Colonic mucosa (tissue), 4 donors: Measurements from ENCODE around the gene GPHN. TPM values are rescaled to one million over a fixed set of nuclear protein-coding genes. Genes with fewer than 3 reads are reported as not detected.

ENCODE experiments used
- DNase-seq: peaks from one replicate; pipeline ENCODE4 v3.0.0-alpha.2; 2020
- H3K27ac ChIP-seq: fragments of 200-600 bp; one replicate; pipeline ENCODE4 v1.8.0; 2021
- H3K27me3 ChIP-seq: fragments of 200-600 bp; one replicate; pipeline ENCODE4 v1.8.0; 2021
- H3K36me3 ChIP-seq: fragments of 200-600 bp; one replicate; pipeline ENCODE4 v1.8.0; 2021
- H3K4me1 ChIP-seq: fragments of 200-600 bp; one replicate; pipeline ENCODE4 v1.8.0; 2021; ENCODE audit warnings: mild to moderate bottlenecking
- H3K4me3 ChIP-seq: fragments of 200-600 bp; one replicate; pipeline ENCODE4 v1.8.0; 2021
- H3K9ac ChIP-seq, 2 donors: one replicate each; pipeline ENCODE4 v1.7.0; 2013; ENCODE audit warnings: control low read depth in 2 of 2, low read depth in 2 of 2, low read length in 2 of 2
- H3K9me3 ChIP-seq: fragments of 200-600 bp; one replicate; pipeline ENCODE4 v1.8.0; 2021
- CTCF ChIP-seq: fragments of 200-600 bp; IDR thresholded peaks from one replicate; pipeline ENCODE4 v1.8.0; 2022; ENCODE audit warnings: antibody characterized with exemption, mild to moderate bottlenecking
- intact Hi-C: fragments of 100-400 bp; cut with DNase I; formaldehyde crosslinking; loops from one replicate; pipeline ENCODE4 v1.14.1; 2022
- total RNA-seq, 2 donors: library from RNA; stranded (reverse); fragmentation: NEBNext Ultra II Directional in 1 of 2; extraction: Animal tissue kit (Norgen Biotek cat#: 25700) in 1 of 2; gene quantifications; one replicate each; pipeline ENCODE4 v1.2.1, GENCODE V29; 2021
- donor health status: healthy.
- donor health status: DM: no; HTN: no; CAD: no.
- donor health status: DM: no; HTN: no; CAD: no.

Gene GPHN
- total RNA-seq, 2 donors from 2014 or later = 32.0 to 45.2 TPM

- intact Hi-C loops = no loop called here
- no peak for TF ChIP-seq CTCF
- no peak overlapping the region for H3K9ac ChIP-seq
Observed at GRCh38 chr14:67228325-67228984, 720.5 kb downstream of the GPHN start.

More at GRCh38 chr14:67228325-67228984, 720.5 kb downstream of the GPHN start:
- Histone ChIP-seq H3K27ac (no peak overlapping the region), H3K4me1 (no peaks in the 10 kb centered on the region), H3K4me3 (no peak overlapping the region), H3K36me3 (no peaks in the 10 kb centered on the region), H3K27me3 (no peaks in the 10 kb centered on the region), H3K9me3 (no peaks in the 10 kb centered on the region)
- no peak for DNase-seq

Other genes with a start within 250 kb of the GPHN start
- 1 to 10 TPM in 1 of 2 donors, under 1 TPM in 1; 0.82 to 1.3 TPM for gene CCDC196, start 21.8 kb upstream of the GPHN start, total RNA-seq